Measurements from ENCODE around the gene STX8.

- TF ChIP-seq CTCF (IDR thresholded peaks at IDR 0.05; ENCODE audit: low read depth, low read length, missing input control) (no peak), YY1 (IDR thresholded peaks at IDR 0.05) (no peak), TAF1 (conservative IDR thresholded peaks at IDR 0.05) (no peak), RXRA (IDR thresholded peaks at IDR 0.05) (no peak), EGR1 (IDR thresholded peaks at IDR 0.05; ENCODE audit: low read depth in 2 of 2) (no peak), RAD21 (IDR thresholded peaks at IDR 0.05) (no peak), GABPA (IDR thresholded peaks at IDR 0.05 in 1 of 2, conservative IDR thresholded peaks at IDR 0.05 in 1 of 2) (no peak), ATF3 (IDR thresholded peaks at IDR 0.05) (no peak), SP1 (IDR thresholded peaks at IDR 0.05) (no peak), HNF4A (conservative IDR thresholded peaks at IDR 0.05) (no peak), JUND (IDR thresholded peaks at IDR 0.05) (no peak)
- TF ChIP-seq, protein P1, sequence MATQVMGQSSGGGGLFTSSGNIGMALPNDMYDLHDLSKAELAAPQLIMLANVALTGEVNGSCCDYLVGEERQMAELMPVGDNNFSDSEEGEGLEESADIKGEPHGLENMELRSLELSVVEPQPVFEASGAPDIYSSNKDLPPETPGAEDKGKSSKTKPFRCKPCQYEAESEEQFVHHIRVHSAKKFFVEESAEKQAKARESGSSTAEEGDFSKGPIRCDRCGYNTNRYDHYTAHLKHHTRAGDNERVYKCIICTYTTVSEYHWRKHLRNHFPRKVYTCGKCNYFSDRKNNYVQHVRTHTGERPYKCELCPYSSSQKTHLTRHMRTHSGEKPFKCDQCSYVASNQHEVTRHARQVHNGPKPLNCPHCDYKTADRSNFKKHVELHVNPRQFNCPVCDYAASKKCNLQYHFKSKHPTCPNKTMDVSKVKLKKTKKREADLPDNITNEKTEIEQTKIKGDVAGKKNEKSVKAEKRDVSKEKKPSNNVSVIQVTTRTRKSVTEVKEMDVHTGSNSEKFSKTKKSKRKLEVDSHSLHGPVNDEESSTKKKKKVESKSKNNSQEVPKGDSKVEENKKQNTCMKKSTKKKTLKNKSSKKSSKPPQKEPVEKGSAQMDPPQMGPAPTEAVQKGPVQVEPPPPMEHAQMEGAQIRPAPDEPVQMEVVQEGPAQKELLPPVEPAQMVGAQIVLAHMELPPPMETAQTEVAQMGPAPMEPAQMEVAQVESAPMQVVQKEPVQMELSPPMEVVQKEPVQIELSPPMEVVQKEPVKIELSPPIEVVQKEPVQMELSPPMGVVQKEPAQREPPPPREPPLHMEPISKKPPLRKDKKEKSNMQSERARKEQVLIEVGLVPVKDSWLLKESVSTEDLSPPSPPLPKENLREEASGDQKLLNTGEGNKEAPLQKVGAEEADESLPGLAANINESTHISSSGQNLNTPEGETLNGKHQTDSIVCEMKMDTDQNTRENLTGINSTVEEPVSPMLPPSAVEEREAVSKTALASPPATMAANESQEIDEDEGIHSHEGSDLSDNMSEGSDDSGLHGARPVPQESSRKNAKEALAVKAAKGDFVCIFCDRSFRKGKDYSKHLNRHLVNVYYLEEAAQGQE (IDR thresholded peaks at IDR 0.05), result no peak
- TF ChIP-seq, protein P2, sequence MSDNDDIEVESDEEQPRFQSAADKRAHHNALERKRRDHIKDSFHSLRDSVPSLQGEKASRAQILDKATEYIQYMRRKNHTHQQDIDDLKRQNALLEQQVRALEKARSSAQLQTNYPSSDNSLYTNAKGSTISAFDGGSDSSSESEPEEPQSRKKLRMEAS (IDR thresholded peaks at IDR 0.05), result no peak
Observed at GRCh38 chr17:9343516-9343915, 232.1 kb downstream of the STX8 start.

Data from liver (tissue), 3 donors.